Osteocyte (in vitro differentiated cells): Measurements from ENCODE around the gene NGLY1. TPM values are rescaled to one million over a fixed set of nuclear protein-coding genes. Genes with fewer than 3 reads are reported as not detected.

Source experiments
- DNase-seq: peaks from one replicate; pipeline ENCODE4 v3.0.0; 2021; ENCODE audit warnings: mixed read lengths; ENCODE audit not compliant: unreplicated experiment; ENCODE audit errors: extremely low spot score
- H3K27ac Mint-ChIP-seq: one replicate; pipeline ENCODE4 v1.8.0; 2021; ENCODE audit warnings: mild to moderate bottlenecking, mixed read lengths; ENCODE audit not compliant: unreplicated experiment
- H3K27me3 Mint-ChIP-seq: one replicate; pipeline ENCODE4 v1.8.0; 2021; ENCODE audit warnings: mixed read lengths; ENCODE audit not compliant: unreplicated experiment
- H3K36me3 Mint-ChIP-seq: one replicate; pipeline ENCODE4 v1.8.0; 2021; ENCODE audit warnings: mixed read lengths; ENCODE audit not compliant: unreplicated experiment
- H3K4me1 Mint-ChIP-seq: one replicate; pipeline ENCODE4 v1.8.0; 2021; ENCODE audit warnings: mixed read lengths; ENCODE audit not compliant: unreplicated experiment
- H3K4me3 Mint-ChIP-seq: one replicate; pipeline ENCODE4 v1.8.0; 2021; ENCODE audit warnings: mild to moderate bottlenecking, moderate library complexity, mixed read lengths; ENCODE audit not compliant: unreplicated experiment
- H3K9me3 Mint-ChIP-seq: one replicate; pipeline ENCODE4 v1.8.0; 2021; ENCODE audit warnings: mixed read lengths; ENCODE audit not compliant: unreplicated experiment
- total RNA-seq: library from RNA; stranded (reverse); gene quantifications from 2 replicates; pipeline ENCODE4 v1.2.1, GENCODE V29; 2021
- TF ChIP-seq, protein P1 (sequence below): fragments of 200-600 bp; sonication (generic); IDR thresholded peaks from 2 replicates; pipeline ENCODE4 v1.5.0; 2021; ENCODE audit warnings: antibody characterized with exemption, mild to moderate bottlenecking, moderate library complexity

Gene NGLY1
- total RNA-seq, 1 donor from 2014 or later, result 29.6 TPM

DNA sequence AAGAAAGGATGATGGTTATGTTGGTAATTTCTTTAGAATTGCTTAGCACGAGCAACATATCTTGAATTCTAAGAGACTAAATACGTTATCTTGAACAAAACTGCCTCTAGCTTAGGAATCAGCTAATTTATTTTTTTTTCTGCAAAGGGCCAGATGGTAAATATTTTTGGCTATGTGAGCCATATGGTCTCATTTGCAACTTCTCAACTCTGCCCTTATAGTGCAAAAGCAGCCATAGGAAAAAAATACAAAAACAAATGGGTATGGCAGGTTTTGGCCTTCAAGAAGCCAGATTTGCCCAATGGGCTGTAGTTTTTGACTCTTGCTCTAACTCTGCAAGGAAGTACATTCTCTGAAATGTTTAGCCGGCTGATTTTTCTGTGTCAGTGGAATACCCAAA, 18.5 kb upstream of the NGLY1 start:
- TF ChIP-seq, protein P1, sequence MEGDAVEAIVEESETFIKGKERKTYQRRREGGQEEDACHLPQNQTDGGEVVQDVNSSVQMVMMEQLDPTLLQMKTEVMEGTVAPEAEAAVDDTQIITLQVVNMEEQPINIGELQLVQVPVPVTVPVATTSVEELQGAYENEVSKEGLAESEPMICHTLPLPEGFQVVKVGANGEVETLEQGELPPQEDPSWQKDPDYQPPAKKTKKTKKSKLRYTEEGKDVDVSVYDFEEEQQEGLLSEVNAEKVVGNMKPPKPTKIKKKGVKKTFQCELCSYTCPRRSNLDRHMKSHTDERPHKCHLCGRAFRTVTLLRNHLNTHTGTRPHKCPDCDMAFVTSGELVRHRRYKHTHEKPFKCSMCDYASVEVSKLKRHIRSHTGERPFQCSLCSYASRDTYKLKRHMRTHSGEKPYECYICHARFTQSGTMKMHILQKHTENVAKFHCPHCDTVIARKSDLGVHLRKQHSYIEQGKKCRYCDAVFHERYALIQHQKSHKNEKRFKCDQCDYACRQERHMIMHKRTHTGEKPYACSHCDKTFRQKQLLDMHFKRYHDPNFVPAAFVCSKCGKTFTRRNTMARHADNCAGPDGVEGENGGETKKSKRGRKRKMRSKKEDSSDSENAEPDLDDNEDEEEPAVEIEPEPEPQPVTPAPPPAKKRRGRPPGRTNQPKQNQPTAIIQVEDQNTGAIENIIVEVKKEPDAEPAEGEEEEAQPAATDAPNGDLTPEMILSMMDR, result no peak
- no peak for DNase-seq
- H3K4me3 Mint-ChIP-seq, result no peak overlapping the region
- H3K27me3 Mint-ChIP-seq, result peaks cover 36% of the 10 kb centered on the region
- H3K9me3 Mint-ChIP-seq, result no peaks in the 10 kb centered on the region
- H3K27ac Mint-ChIP-seq, result no peak overlapping the region
- H3K36me3 Mint-ChIP-seq, result no peaks in the 10 kb centered on the region
- no peaks in the 10 kb centered on the region for H3K4me1 Mint-ChIP-seq

DNA sequence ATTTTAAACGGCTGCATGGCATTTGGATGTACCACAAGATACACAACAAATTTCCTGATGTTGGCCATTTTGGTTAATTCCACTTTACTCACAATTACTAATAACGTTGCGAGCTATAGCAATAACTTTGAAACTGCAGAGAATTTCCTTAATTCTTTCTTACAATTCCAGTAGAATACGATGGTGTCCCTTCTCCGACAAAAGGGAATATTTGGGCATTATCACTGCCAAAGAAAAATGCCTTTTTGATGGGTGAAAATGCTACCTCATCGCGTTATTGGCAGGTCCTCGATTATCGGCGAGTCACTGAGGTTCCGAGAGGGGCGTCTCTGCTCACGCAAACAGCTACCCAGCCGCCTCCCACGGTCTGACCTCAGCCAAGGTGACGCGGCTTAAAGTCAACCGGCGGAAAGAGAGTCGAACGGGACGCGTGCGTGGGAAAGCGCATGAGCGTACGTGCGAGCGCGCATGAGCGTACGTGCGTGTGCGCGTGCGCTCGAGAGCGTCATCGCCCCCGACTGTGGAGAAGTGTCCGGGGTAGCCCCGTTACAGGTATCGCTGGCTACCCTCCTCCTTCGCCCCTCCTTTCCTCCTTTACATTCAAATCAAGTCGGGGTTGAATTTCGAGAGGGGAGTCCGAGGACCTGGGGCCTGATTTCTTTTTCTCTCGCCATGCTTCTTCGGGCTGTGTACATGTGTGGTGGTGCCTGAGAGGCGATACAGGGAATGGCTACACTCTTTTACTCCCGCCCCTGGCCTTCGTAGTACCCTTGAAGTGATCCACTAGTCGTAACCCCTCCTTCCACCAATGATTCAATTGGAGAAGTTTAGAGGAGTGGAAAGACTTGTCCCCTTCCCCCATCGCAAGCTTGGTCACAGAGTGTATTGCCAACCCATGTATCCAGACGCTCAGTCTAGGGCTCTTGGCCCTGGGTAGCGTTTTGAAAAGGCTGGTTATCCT, 6.6 kb upstream of the NGLY1 start, which contains the start of gene OXSM:
OXSM (plus strand) TSS at position 495 of the 961 bp plus-strand sequence. CDS start 931 bp downstream, outside the sequence.
- peaks cover 8% of the 10 kb centered on the region for H3K36me3 Mint-ChIP-seq
- peaks cover 24% of the 10 kb centered on the region for H3K4me1 Mint-ChIP-seq
- no peaks in the 10 kb centered on the region for H3K27me3 Mint-ChIP-seq
- DNase-seq, result peak; percentile 91
- H3K4me3 Mint-ChIP-seq, result peak within 1 kb of the TSS; percentile 93
- H3K27ac Mint-ChIP-seq, result peak within 1 kb of the TSS; percentile 95
- no peaks in the 10 kb centered on the region for H3K9me3 Mint-ChIP-seq
- TF ChIP-seq, protein P1, result no peak

DNA sequence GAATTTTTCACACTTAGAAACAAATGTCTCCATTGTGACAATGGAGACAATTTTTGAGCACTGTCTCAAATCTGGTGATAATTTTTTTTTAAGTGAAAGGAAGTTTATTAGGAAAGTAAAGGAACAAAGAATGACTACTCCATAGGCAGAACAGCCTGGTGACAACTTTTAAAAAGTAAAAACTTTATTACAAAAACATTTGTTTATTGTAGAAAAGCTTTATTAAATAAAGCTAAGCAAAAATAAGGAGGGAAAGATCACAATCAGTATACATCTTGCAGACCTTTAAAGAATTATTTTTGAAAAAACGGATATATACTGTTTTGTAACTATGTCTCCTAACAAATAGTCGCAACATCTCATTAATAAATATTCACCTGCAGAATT, 6.0 kb upstream of the NGLY1 start:
- Mint-ChIP-seq H3K27me3 (no peaks in the 10 kb centered on the region), H3K4me1 (peaks cover 24% of the 10 kb centered on the region), H3K9me3 (no peaks in the 10 kb centered on the region), H3K27ac (peak overlapping the region; percentile 95), H3K36me3 (peaks cover 8% of the 10 kb centered on the region), H3K4me3 (peak overlapping the region; percentile 93)
- TF ChIP-seq, protein P1, result no peak
- DNase-seq, result no peak

DNA sequence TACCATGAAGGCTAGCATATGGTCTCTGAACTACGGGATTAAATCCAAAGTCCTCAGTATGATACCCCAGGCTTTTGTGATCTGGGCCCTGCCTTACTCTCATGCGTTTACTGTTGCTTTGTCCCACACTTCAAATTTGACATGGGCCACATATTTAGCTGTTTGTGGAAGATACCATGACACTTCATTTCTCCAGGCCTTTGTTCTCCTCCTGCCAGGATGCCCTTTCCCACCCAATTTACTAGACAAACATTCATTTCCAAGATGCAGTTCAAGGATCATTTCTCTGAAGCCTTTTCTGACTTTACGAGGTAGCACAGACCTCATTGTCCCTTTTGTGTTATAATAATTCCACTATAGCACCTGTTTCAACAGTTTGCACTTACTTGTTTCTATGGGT, 4.4 kb upstream of the NGLY1 start:
- Mint-ChIP-seq H3K36me3 (peaks cover 6% of the 10 kb centered on the region), H3K27ac (no peak overlapping the region), H3K27me3 (no peaks in the 10 kb centered on the region), H3K4me1 (peaks cover 31% of the 10 kb centered on the region), H3K4me3 (no peak overlapping the region), H3K9me3 (no peaks in the 10 kb centered on the region)
- DNase-seq, result no peak
- TF ChIP-seq, protein P1, result no peak

DNA sequence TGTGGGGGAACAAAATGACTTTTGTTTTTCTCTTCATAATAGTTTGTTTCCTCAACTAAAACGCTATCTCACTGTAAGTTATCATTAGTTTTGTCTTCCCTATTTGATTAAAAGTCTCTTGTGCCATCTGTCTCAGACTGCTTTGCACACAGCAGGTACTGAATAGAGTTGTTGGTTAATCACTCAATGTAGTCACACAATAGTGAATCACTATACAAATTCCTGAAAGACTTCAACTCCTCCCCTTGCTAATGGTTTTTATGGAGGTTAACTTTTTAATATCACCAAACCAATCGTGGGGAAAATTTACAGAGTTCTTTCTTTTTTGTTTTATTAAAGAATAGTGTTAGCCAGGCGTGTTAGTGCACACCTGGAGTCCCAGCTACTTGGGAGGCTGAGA, 2.6 kb upstream of the NGLY1 start:
- Mint-ChIP-seq H3K36me3 (peaks cover 5% of the 10 kb centered on the region), H3K27me3 (no peaks in the 10 kb centered on the region), H3K27ac (no peak overlapping the region), H3K4me3 (no peak overlapping the region), H3K4me1 (peaks cover 42% of the 10 kb centered on the region), H3K9me3 (no peaks in the 10 kb centered on the region)
- no peak for DNase-seq
- TF ChIP-seq, protein P1, result no peak
